NCI-H2107 treated with DMSO at 0.1 percent for 48 hours (cell line): Measurements from ENCODE around the gene KDM6A.
"Not testable (repeated sequence)": the region's sequence is repeated elsewhere in the genome, so short reads cannot be mapped to it uniquely, and the experiment has no call there.

Experiments used
- DNase-seq: peaks from one replicate; lab custom pipeline; 2025; ENCODE audit not compliant: unreplicated experiment; lab: John Stamatoyannopoulos, UW

KDM6A gene

GRCh38 chrX:44915361-44915868 is 42.4 kb downstream of the KDM6A start:
- DNase-seq, result no peak

DNA sequence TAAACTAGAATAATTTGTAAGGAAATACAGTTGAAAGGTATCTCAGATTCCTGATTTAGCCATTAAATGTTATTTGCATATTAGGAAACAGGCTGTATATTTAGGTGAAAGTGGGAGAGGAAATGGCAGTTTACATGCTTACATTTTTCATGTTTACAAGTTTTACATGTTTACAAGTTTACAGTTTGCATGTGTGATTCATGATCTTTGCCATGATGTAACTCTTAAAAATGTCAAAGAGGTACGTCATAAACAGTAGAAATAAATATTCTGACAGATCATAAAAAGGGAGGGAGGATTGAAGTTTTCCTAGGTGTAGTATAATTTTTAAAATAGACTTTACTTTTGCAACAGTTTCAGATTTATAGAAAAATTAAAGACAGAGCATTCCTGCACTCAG is 45.7 kb downstream of the KDM6A start:
- no peak for DNase-seq

- DNase-seq, result no peak
Measured at GRCh38 chrX:44922980-44923379, 50.0 kb downstream of the KDM6A start.

DNA sequence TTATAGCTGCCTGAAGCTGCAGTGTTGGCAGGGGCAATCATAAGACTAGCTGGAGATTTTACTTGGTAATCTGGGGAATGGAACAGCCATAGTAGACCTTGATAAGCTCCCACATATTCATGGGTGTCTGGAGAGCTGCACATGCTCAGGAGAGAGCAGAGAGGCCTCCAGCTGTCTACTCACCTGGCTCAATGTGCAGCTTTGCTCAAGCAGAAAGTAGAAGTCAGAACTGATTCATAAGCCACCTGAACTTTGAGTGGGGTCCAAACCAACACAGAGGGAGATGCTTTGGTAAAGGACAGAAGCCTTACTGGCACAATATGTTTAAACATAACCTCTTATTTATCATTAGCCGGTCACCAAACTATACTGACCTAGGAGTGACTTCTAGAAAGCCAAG is 54.4 kb downstream of the KDM6A start:
- no peak for DNase-seq

GRCh38 chrX:44931441-44931973 is 58.5 kb downstream of the KDM6A start:
- DNase-seq, result no peak

DNA sequence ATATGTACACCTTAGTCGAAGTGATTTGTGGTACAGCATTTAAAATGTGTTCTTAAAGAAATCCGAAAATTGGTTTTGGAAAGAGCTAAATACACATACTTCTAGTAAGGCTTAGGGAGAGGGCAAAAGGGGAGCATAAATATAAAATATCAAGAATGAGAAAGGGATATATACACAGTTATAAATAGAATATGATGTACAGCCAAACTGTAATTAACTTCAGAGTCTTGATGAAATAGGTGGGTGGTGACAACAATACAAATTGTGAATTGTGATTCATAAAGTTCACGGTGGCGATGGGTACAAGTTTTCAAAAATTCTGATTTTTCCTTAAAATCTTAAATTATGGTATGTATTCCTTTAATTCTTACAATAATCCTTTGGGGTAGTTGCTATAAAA is 62.2 kb downstream of the KDM6A start:
- no peak for DNase-seq

- no peak for DNase-seq
Measured at GRCh38 chrX:44935640-44936039, 62.7 kb downstream of the KDM6A start.

GRCh38 chrX:44937606-44938005 is 64.6 kb downstream of the KDM6A start:
- DNase-seq, result no peak

DNA sequence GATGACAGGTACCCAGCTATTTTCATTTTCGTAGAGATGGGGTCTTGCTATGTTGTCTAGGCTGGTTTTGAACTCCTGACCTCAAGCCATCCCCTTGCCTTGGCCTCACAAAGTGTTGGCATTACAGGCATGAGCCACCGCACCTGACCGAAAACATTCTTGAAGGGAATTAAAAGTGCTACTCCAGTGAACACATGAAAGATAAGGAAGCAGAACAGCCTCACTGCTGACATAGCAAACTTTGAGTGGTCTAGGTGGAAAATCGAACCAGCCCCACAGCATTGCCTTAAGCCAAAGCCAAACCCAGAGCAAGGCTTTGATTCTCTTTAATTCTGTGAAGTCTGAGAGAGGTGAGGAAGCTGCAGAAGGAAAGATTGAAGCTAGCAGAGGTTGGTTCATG is 65.1 kb downstream of the KDM6A start:
- no peak for DNase-seq

DNA sequence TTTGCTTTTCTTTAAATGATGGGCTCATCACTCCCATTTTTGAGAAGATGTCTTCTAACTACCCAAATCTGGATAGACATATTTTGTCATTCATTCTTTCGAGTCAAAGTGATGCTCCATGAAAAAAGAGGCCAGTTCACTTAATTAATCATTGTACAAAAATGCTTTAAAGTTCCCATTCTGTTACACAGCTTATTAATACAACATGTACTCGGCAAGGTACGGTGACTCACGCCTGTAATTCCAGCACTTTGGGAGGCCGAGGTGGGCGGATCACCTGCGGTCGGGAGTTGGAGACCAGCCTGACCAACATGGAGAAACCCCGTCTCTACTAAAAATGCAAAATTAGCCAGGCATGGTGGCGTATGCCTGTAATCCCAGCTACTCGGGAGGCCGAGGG is 67.6 kb downstream of the KDM6A start:
- DNase-seq, result not testable (repeated sequence)

- DNase-seq, result no peak
Measured at GRCh38 chrX:44943007-44943406, 70.0 kb downstream of the KDM6A start.

DNA sequence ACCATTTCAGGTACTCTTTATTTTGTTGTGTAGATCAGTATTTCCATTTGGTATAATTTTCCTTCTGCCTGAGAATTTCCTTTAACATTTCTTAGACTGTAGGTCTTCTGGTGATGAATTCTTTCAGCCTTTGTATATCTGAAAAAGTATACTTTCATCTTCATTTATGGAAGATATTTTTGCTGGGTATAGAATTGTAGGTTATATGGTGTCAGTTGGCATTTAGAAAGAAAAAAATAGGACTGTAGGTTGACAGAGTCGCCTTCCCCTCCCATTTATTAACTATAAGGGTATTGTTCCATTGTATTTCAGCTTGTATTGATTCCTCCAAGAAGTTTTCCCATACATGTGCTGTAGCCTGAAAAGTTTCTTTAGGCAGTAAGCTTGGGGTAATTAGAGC is 71.9 kb downstream of the KDM6A start:
- DNase-seq, result no peak

- DNase-seq, result no peak
Measured at GRCh38 chrX:44945736-44946135, 72.7 kb downstream of the KDM6A start.

GRCh38 chrX:44946771-44947170 is 73.8 kb downstream of the KDM6A start:
- DNase-seq, result no peak

DNA sequence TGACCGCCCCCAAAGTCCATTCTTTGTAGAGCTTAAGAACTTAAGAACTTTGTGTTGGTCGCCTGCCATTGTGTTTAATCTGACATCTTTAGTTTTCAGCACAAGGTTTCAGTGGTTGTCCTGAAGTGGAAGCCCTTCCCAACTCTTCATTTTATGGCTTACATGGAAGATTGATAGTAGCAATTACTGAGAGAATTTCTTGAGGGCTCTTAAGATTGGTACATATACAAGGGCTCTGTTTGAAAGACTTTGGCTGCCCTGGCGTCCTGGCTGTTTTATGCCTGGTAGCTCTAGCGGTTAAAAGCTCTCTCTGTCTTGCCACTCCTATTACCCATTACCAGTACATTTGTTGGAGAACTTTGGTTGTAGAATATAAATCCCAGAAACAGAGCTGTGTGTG is 75.0 kb downstream of the KDM6A start:
- DNase-seq, result no peak

GRCh38 chrX:44948406-44948805 is 75.4 kb downstream of the KDM6A start:
- DNase-seq, result no peak

- DNase-seq, result no peak
Measured at GRCh38 chrX:44949125-44949524, 76.1 kb downstream of the KDM6A start.

- DNase-seq, result not testable (repeated sequence)
Measured at GRCh38 chrX:44950471-44951366, 77.7 kb downstream of the KDM6A start.

DNA sequence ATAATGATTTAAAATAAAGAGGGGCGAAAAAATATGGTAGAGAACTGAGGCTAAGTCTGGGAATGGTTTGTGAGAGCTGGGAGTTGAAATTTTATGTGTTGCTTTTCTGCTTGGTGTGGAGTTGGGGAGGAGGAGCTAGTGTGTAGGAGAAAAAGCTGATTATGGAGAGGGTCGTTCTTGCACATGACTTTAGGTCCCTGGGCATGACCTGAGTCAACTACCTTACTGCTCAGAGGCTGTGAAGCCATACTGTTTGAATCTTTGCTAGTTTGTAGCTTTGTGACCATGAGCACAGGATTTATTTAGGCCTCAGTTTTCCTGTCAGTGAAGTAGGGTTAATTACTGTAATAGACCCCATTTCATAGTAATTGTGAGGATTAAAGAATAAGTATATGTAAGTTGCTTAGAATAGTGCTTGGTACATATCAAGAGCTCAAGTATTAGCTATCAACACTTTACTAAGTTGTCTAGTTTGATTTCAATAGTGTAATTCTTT is 78.6 kb downstream of the KDM6A start:
- no peak for DNase-seq

DNA sequence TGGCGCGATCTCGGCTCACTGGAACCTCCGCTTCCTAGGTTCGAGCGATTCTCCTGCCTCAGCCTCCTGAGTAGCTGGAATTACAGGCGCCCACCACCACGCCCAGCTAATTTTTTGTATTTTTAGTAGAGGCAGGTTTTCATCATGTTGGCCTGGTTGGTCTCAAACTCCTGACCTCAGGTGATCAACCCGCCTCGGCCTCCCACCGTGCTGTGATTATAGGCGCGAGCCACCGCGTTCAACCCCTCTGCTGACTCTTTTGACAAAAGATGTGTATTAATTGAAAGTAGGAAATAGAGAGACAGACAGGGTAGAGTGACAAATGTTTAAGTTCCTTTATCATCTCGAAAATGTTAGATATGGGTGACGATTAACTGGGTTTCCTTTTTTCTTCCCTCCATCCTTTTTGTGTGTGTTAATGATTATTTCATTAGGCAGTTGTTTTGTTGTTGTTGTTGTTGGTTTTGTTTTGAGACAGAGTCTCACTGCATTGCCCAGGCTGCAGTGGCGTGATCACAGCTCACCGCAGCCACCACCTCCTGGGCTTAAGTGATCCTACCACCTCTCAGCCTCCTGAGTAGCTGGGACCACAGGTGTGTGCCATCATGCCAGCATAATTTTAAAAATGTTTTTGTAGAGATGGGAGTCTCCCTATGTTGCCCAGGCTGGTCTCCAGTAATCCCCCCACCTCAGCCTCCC is 79.5 kb downstream of the KDM6A start:
- no peak for DNase-seq

GRCh38 chrX:44953734-44954502 is 80.9 kb downstream of the KDM6A start:
- no peak for DNase-seq
